HepG2 (cell line): ENCODE results near the gene COX6B1. TPM values are rescaled to one million over a fixed set of nuclear protein-coding genes. Genes with fewer than 3 reads are reported as not detected.
A peak's percentile ranks its signal among the peaks of the same experiment; 100 is the strongest.
"Not testable (repeated sequence)": the region's sequence is repeated elsewhere in the genome, so short reads cannot be mapped to it uniquely, and the experiment has no call there.

Experiments used
- ATAC-seq: fragments of 200-7000 bp; cut with Tn5 transposase; 3 replicates; pipeline ENCODE4 v1.9.1; 2020; ENCODE audit warnings: mild to moderate bottlenecking, moderate library complexity
- BruUV-seq: library from RNA; stranded (reverse); fragments of 400-500 nt; replicated peaks from 2 replicates; lab custom pipeline; 2021; lab: Mats Ljungman, UMichigan
- CTCF ChIA-PET: fragments of 300-600 bp; formaldehyde crosslinking; extraction: SDS; loops from one replicate; lab custom pipeline; 2021; ENCODE audit warnings: low total read pairs, inconsistent platforms, low intra/inter-chr PET ratio; lab: Yijun Ruan, JAX
- POLR2A ChIA-PET: fragments of 350-600 bp; sonication (Branson Sonifier 250); formaldehyde crosslinking; loops from one replicate; lab custom pipeline; 2020; ENCODE audit warnings: antibody characterized with exemption, inconsistent platforms; lab: Yijun Ruan, JAX
- DNase-seq: peaks from one replicate; pipeline ENCODE4 v3.0.0-alpha.2; 2015; ENCODE audit warnings: low spot score
- FAIRE-seq: peaks from 3 replicates; lab custom pipeline; 2011; peaks lifted over from hg19 to GRCh38; lab: Jason Lieb, UNC
- H2AFZ ChIP-seq: one replicate; pipeline ENCODE4 v1.6.1; 2011; ENCODE audit warnings: low read length, inconsistent platforms
- H3K27ac ChIP-seq: fragments of 300-600 bp; 3 replicates; pipeline ENCODE4 v1.8.0; 2011; ENCODE audit warnings: mixed run types, mild to moderate bottlenecking, mixed read lengths, low read length, inconsistent platforms; ENCODE audit not compliant: insufficient read depth; ENCODE audit errors: extremely low read length
- H3K27me3 ChIP-seq, 2 experiments: fragments of 200-600 bp in 1 of 2; 2 replicates in 1 of 2; 3 replicates in 1 of 2; pipeline versions ENCODE4 v1.6.0 to v1.8.0; 2011; ENCODE audit warnings: low read length in 2 of 2, mild to moderate bottlenecking in 2 of 2, moderate library complexity in 2 of 2, inconsistent platforms in 1 of 2; ENCODE audit not compliant: insufficient read depth in 2 of 2, control insufficient read depth in 1 of 2
- H3K36me3 ChIP-seq, 2 experiments: fragments of 200-600 bp in 1 of 2; replicated peaks in 1 of 2; 2 replicates in 1 of 2; 3 replicates in 1 of 2; pipeline versions ENCODE4 v1.5.1 to v1.8.0; 2011; ENCODE audit warnings: low read length in 2 of 2, inconsistent platforms in 1 of 2; ENCODE audit not compliant: insufficient read depth in 2 of 2, control insufficient read depth in 1 of 2
- H3K4me1 ChIP-seq: 2 replicates; pipeline ENCODE4 v1.5.1; 2012; ENCODE audit warnings: low read length, inconsistent platforms; ENCODE audit not compliant: insufficient read depth
- H3K4me2 ChIP-seq: 2 replicates; pipeline ENCODE4 v1.6.0; 2011; ENCODE audit warnings: low read depth, low read length, inconsistent platforms
- H3K4me3 ChIP-seq, 3 experiments: fragments of 200-600 bp in 1 of 3; sonication (generic), shearing (Covaris generic) in 1 of 3; replicated peaks in 1 of 3; 2 replicates each; pipeline ENCODE4 v1.5.1; 2011 to 2016; ENCODE audit warnings: low read length in 3 of 3, inconsistent platforms in 2 of 3, low read depth in 2 of 3, mild to moderate bottlenecking in 2 of 3, control low read depth in 1 of 3, mixed read lengths in 1 of 3; ENCODE audit not compliant: insufficient read depth in 1 of 3
- H3K79me2 ChIP-seq: one replicate; pipeline ENCODE4 v1.6.1; 2011; ENCODE audit warnings: low read length, inconsistent platforms; ENCODE audit not compliant: insufficient read depth
- H3K9ac ChIP-seq: 2 replicates; pipeline ENCODE4 v1.6.0; 2011; ENCODE audit warnings: mild to moderate bottlenecking, low read depth, low read length, inconsistent platforms; ENCODE audit not compliant: insufficient read depth
- H3K9me3 ChIP-seq: 2 replicates; pipeline ENCODE4 v1.5.1; 2012; ENCODE audit warnings: mild to moderate bottlenecking, low read length
- H4K20me1 ChIP-seq: 2 replicates; pipeline ENCODE4 v1.6.0; 2011; ENCODE audit warnings: inconsistent platforms, mild to moderate bottlenecking, low read length, moderate library complexity; ENCODE audit not compliant: insufficient read depth
- FOXK2 ChIP-seq: fragments of 450-650 bp; IDR thresholded peaks from 2 replicates; pipeline ENCODE4 v1.6.1; 2016
- KLF15 ChIP-seq: sonication (generic); formaldehyde crosslinking; IDR thresholded peaks from 2 replicates; pipeline ENCODE4 v1.8.1; 2023; ENCODE audit warnings: borderline replicate concordance, mild to moderate bottlenecking, inconsistent platforms, missing genetic modification reagents, mixed read lengths
- MXD4 ChIP-seq: IDR thresholded peaks from 2 replicates; pipeline ENCODE4 v1.6.1; 2016; ENCODE audit warnings: mild to moderate bottlenecking, missing biosample characterization, missing genetic modification reagents
- ZMAT3 ChIP-seq: sonication (generic); formaldehyde crosslinking; conservative IDR thresholded peaks from 2 replicates; pipeline ENCODE4 v1.7.0; 2021; ENCODE audit warnings: missing genetic modification reagents
- ZNF30 ChIP-seq: sonication (generic); formaldehyde crosslinking; IDR thresholded peaks from 2 replicates; pipeline ENCODE4 v1.5.0; 2020; ENCODE audit warnings: mild to moderate bottlenecking, missing genetic modification reagents
- WGBS: methylation state at CpG from one replicate; pipeline ENCODE4 v1.1.6; 2017; ENCODE audit warnings: low lambda C conversion rate; 5-methylcytosine and 5-hydroxymethylcytosine counted together
- in situ Hi-C: cut with HindIII; loops from 2 replicates; pipeline ENCODE4 v1.10.0; 2017; ENCODE audit warnings: low pct_unique_long_range_greater_than_20kb; ENCODE audit not compliant: extremely low pct_ligation_motif_present
- intact Hi-C: fragments of 100-400 bp; cut with micrococcal nuclease; formaldehyde crosslinking; loops from one replicate; pipeline ENCODE4 v1.10.0; 2022; ENCODE audit not compliant: unreplicated experiment
- polyA plus RNA-seq, 8 experiments: library from polyadenylated mRNA; depleted of rRNA in 3 of 8; stranded (reverse) in 7 of 8; unstranded in 1 of 8; fragments of >200 nt; fragmentation: Illumina TruSeq in 4 of 8; extraction: Trizol in 4 of 8; gene quantifications; 2 replicates each; pipeline versions ENCODE4 v1.2.1 to v1.2.3, GENCODE V29; 2011 to 2016; ENCODE audit warnings: low read depth in 4 of 8, missing spikeins in 1 of 8, mixed read lengths in 1 of 8; ENCODE audit not compliant: insufficient read depth in 1 of 8
- total RNA-seq, 5 experiments: library from RNA; depleted of rRNA; stranded (reverse); fragments of >200 nt; fragmentation: Illumina TruSeq; extraction: Trizol; gene quantifications; 2 replicates each; pipeline ENCODE4 v1.2.3, GENCODE V29; 2016; ENCODE audit warnings: low read depth in 1 of 5

The COX6B1 gene
- total and polyA plus RNA-seq, 2 of the 13 experiments (the other 11 are each of a cell fraction or from before 2014, with no cell fraction given): 481 to 487 TPM

- Histone ChIP-seq H3K79me2 (no peaks in the 10 kb centered on the region), H3K9me3 (no peaks in the 10 kb centered on the region), H3K36me3 (no peaks in the 10 kb centered on the region), H3K27me3 (no peaks in the 10 kb centered on the region), H2AFZ (no peak overlapping the region), H3K9ac (no peak overlapping the region), H3K27ac (no peak overlapping the region), H3K4me1 (peaks cover 10% of the 10 kb centered on the region), H4K20me1 (no peaks in the 10 kb centered on the region), H3K4me3 (no peak overlapping the region), H3K4me2 (peak overlapping the region; percentile 53; the same call in 1 of the 2 replicates)
- ChIA-PET POLR2A (interaction anchor here (1.9 to 2.1 kb wide), 2 partner anchors 13 to 42 kb away, joined by 7 to 9 read pairs; partner anchors contain the start of gene COX6B1), CTCF (no interaction called here)
- in situ Hi-C loops (loop anchor here (10.0 kb wide), 1 partner anchor 125 kb away; the partner anchor contains the start of gene PRODH2), intact Hi-C loops (loop anchor here (10.0 kb wide), 2 partner anchors 55 to 125 kb away; partner anchors contain the start of genes IGFLR1, LIN37, PRODH2 and PSENEN)
- TF ChIP-seq KLF15 (CRISPR knock-in tag) (no peak), MXD4 (CRISPR knock-in tag) (no peak), ZNF30 (CRISPR knock-in tag) (no peak), ZMAT3 (CRISPR knock-in tag) (no peak), FOXK2 (no peak)
- BruUV-seq: no TSS peak
- ATAC-seq (no peak), FAIRE-seq (no peak), DNase-seq (no peak)
- WGBS: 16% methylated on average over 4 of the region's 4 CpGs
Observed at GRCh38 chr19:35689836-35690235, 41.7 kb downstream of the COX6B1 start.

GRCh38 chr19:35691106-35691505 lies 43.0 kb downstream of the COX6B1 start:
- H3K4me1 ChIP-seq: peaks cover 13% of the 10 kb centered on the region
- not testable (repeated sequence) for H3K36me3 ChIP-seq, FAIRE-seq, H3K9ac ChIP-seq, BruUV-seq, H4K20me1 ChIP-seq, H3K9me3 ChIP-seq, H3K4me3 ChIP-seq, H3K27me3 ChIP-seq, H3K79me2 ChIP-seq, H2AFZ ChIP-seq, H3K4me2 ChIP-seq, ATAC-seq, H3K27ac ChIP-seq, DNase-seq
- WGBS: 86% methylated on average over 3 of the region's 37 CpGs
- intact Hi-C loops (loop anchor here (10.0 kb wide), 2 partner anchors 54 to 124 kb away; partner anchors contain the start of genes IGFLR1, LIN37, PRODH2 and PSENEN), in situ Hi-C loops (loop anchor here (10.0 kb wide), 1 partner anchor 124 kb away; the partner anchor contains the start of gene PRODH2)
- POLR2A ChIA-PET: interaction anchor here (1.9 to 2.1 kb wide), 2 partner anchors 11 to 43 kb away, joined by 7 to 9 read pairs; partner anchors contain the start of gene COX6B1
- CTCF ChIA-PET: interaction anchor here (6.1 kb wide), 1 partner anchor 26 kb away, joined by 201 read pairs; the partner anchor contains the start of gene KMT2B
